Measurements from ENCODE around the gene CPNE7.
"Not testable (repeated sequence)": the region's sequence is repeated elsewhere in the genome, so short reads cannot be mapped to it uniquely, and the experiment has no call there.

CPNE7 gene

DNA sequence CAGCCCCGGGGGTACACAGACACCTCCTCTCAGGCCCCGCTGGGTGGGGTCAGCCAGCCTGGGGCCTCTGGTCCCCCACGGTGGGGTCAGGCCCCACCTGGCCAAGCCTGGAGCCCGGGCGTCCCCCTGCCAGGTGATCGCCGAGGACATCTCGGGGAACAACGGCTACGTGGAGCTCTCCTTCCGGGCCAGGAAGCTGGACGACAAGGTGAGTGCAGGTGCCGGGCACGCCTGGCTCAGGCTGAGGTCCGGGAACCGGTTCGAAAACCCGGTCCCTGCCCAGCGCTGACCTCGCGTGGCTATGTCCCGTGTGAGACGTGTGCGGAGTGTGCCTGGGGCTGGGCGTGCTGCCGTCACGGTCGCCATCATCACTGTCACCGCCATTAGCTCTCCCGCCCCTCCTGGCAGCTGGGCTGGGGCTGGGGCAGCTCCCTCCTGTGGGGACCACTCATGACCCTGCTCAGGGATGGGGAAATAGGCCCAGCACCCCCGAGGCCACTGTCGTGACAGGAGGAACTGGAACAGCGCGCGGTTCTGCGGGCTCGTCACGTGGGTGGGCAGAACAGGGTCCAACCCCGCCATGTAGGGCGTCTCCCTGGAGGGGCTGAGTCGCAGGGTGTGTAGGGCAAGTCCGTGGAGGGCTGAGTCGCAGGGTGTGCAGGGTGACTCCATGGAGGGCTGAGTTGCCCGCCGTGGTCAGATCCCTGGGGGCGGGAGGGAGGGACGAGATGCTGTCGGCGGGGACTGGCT is 8.5 kb downstream of the CPNE7 start:
- DNase-seq: no peak

- DNase-seq: no peak
These were observed 9.4 kb downstream of the CPNE7 start for GRCh38 chr16:89584768-89585549.

GRCh38 chr16:89586218-89586617 is 10.7 kb downstream of the CPNE7 start:
- DNase-seq: no peak

DNA sequence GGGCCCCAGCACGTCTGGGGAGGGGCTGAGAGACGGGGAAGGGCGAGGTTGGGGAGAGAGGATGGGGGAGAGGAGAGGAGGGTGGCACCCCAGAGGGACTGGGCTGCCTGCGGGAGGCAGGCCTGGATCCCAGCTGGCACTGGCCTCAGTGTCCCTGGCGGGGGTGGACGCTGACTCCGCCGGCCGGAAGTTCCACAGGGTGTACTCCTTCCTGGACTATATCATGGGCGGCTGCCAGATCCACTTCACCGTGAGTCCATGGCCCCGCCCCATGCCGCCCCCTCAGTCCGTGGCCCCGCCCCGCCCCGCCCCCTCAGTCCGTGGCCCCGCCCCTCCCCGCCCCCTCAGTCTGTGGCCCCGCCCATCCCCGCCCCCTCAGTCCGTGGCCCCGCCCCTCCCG is 11.3 kb downstream of the CPNE7 start:
- DNase-seq: no peak

DNA sequence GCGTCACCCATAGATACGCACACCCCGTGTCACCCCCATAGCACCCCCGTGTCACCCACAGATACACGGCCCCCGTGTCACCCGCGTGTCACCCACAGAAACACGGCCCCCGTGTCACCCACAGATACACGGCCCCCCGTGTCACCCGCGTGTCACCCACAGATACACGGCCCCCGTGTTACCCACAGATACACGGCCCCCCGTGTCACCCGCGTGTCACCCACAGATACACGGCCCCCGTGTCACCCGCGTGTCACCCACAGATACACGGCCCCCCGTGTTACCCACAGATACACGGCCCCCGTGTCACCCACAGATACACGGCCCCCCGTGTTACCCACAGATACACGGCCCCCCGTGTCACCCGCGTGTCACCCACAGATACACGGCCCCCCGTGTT is 12.1 kb downstream of the CPNE7 start:
- DNase-seq: not testable (repeated sequence)

DNA sequence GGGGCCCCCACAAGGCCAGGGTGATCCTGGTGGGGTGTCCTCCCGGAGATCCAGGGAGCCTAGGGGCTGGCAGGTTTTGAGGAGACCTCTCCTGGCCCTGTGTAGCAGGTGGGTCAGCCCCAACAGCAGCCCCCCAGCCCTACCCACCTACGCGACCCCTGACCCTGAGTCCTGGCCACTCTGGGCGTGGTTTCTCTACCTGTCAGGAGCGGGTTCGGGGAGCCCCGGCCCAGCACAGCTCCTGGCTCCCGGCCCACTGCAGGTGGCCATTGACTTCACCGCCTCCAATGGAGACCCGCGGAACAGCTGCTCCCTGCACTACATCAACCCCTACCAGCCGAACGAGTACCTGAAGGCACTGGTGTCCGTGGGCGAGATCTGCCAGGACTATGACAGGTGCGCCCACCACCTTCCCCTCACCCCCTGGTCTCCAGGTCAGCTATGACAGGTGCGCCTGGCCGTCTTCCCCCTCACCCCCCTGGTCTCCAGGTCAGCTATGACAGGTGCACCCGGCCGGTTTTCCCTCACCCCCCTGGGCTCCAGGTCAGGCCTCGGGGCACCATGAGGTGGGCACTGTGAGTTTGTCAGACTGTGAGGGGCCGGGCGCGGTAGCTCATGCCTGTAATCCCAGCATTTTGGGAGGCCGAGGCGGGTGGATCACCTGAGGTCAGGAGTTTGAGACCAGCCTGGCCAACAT is 13.0 kb downstream of the CPNE7 start:
- DNase-seq: no peak

DNA sequence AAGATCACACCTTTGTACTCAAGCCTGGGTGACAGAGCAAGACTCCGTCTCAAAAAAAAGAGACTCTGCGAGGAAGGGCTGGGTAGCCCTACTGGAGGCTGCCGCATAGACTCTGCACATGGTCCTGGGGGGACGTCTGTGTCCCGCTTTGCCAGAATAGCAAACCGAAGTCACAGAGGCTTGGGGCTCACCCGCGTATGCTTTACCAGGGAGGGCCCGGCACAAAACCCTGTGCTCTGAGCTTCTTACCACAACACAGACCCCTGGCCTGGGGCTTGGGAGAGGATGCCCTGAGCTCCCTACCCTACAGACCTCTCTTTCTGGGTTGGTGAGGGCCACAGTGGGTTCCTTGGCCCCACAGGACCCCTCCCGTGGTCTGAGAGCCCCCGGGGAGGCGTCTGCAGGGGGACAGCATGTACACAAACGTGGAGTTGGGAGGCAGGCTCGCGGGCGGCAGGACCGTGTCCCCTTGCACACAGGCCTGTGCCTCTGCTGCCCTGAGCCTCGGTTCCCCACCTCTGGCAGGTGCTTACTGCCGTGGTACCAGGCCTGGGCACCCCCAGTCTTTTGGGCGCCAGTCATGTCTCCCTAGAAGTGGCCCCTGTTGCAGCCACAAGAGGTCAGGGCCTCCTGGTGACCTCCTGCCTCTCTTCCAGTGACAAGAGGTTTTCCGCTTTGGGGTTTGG is 13.8 kb downstream of the CPNE7 start:
- no peak for DNase-seq

DNA sequence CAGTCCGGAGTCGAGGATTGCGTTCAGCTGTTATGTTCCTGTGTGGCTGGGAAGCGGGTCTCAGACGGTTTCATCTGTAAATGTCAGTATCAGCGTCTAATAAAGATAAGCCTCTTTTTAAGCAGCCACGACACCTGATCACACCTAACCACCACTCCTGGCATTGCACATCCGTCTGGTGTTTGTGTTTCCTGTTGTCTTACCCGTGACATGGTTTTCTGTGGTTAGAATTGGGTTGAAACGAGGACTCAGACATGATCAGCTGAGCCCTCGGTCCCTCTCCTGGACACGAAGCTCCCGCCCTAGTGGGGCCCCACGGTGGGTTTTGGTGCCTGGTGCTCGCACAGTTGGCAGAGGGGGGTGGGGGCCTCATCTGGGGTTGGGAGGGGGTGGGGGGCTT is 18.3 kb downstream of the CPNE7 start:
- DNase-seq: no peak

- no peak for DNase-seq
These were observed 19.9 kb downstream of the CPNE7 start for GRCh38 chr16:89595330-89596060.

DNA sequence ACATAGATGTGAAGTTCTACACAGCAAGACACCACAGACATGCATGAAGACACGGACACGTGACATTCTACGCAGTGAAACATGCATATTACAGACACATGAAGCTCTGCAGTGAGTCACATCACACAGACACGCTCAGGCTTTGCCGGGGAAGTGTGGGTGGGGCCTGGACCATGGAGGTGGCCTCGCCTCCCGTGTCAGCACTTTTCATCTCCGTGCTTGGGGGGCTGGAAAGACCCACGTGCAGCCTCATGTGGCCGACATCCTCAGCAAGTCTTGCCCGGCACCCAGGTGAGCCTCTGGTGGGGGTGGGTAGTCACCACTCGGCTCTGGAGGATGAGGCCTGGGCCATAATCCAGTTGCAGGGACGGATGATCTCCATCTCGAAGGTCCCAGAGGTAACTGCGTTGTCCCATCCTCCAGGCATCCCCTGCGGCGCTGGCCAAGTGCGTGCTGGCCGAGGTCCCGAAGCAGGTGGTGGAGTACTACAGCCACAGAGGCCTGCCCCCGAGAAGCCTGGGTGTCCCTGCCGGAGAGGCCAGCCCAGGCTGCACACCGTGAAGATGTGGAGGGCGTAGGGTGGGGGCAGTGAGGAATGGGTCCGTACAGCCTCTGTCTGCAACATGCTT is 20.6 kb downstream of the CPNE7 start:
- DNase-seq: no peak

GRCh38 chr16:89596957-89597649 is 21.5 kb downstream of the CPNE7 start:
- DNase-seq: no peak

DNA sequence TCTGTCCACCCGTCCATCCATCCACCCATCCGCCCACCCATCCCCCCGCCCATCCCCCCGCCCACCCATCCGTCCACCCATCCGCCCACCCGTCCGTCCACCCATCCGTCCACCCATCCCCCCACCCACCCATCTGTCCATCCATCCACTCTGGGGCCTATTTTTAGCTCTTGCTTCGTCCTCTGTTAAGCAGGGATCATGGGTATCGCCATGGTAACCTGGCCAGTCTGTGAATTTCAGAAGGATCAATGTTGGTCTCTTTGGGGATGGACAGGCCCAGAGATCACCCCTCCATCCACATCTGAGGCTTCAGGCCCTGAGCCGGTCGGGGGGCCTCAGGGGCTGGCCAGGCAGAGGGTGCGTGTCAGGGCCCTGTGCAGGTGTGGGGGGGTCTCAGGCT is 22.6 kb downstream of the CPNE7 start:
- DNase-seq: no peak

GRCh38 chr16:89599451-89599858 is 23.9 kb downstream of the CPNE7 start:
- DNase-seq: no peak

DNA sequence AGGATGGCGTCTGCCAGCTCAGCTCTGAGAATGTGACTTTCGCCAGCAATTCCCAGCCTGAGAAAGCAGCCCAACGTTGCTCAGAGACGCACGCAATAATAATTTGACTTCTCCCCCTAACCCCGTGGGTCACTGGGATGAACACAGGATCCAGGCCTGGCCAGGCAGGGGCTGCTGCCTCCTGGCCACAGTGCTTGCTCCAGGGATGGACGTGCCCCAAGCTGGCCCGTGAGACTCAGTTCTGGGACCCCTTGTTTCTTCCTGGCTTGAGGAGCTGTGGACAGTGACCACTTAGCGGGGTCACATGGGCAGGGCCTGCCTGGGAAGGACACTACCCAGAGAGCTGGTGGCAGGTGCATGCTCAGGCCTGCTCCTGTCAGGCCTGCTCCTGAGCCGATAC is 24.3 kb downstream of the CPNE7 start:
- no peak for DNase-seq

GRCh38 chr16:89600427-89600826 is 24.9 kb downstream of the CPNE7 start:
- DNase-seq: no peak

- DNase-seq: no peak
These were observed 25.4 kb downstream of the CPNE7 start for GRCh38 chr16:89600956-89601355.

- no peak for DNase-seq
These were observed 26.3 kb downstream of the CPNE7 start for GRCh38 chr16:89601906-89602272.

GRCh38 chr16:89602273-89602951 is 26.9 kb downstream of the CPNE7 start:
- peak; percentile 75 to 81 for DNase-seq

- DNase-seq: no peak
These were observed 27.5 kb downstream of the CPNE7 start for GRCh38 chr16:89602952-89603590.

DNA sequence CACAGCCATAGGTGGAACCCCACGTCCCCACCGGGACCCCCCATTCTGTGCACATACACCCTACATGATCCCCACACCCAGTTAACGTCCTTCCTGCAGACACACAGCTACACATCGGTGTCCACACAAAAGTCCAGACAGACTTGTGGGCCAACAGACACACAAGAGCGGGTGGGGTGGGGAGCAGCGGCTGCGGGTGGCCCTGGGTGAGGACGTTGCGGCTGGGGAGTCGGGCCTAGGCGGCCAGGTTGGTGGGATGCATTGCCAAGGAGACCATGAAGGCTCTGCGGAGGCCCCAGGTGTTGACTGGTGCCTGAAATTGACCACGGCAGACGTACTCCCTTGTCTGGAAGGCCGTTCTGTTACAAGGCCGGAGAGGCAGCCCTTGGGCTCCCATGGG is 29.2 kb downstream of the CPNE7 start:
- no peak for DNase-seq
